SK-N-SH (cell line): Measurements from ENCODE around the gene PTPN4.

Experiments used
- CTCF ChIP-seq: fragments of 200-600 bp; sonication (generic); IDR thresholded peaks from 2 replicates; pipeline ENCODE4 v1.6.1; 2017; ENCODE audit warnings: antibody characterized with exemption, mild to moderate bottlenecking, moderate library complexity
- GABPA ChIP-seq: IDR thresholded peaks from 2 replicates; pipeline ENCODE4 v1.4.0; 2012; ENCODE audit warnings: low read depth, mild to moderate bottlenecking
- JUND ChIP-seq: IDR thresholded peaks from 2 replicates; pipeline ENCODE4 v1.4.0; 2012
- MEF2A ChIP-seq: IDR thresholded peaks from 2 replicates; pipeline ENCODE4 v1.4.0; 2012; ENCODE audit warnings: low read depth, borderline replicate concordance
- NRF1 ChIP-seq: IDR thresholded peaks from 2 replicates; pipeline ENCODE4 v1.6.1; 2012; ENCODE audit warnings: low read depth, mild to moderate bottlenecking, low read length
- POLR2AphosphoS5 ChIP-seq: IDR thresholded peaks from 2 replicates; pipeline ENCODE4 v1.6.1; 2012; ENCODE audit warnings: low read depth, low read length
- SMC3 ChIP-seq: IDR thresholded peaks from 2 replicates; pipeline ENCODE4 v1.6.1; 2012; ENCODE audit warnings: low read depth, low read length, improper control_type of control experiment
- TAF1 ChIP-seq: IDR thresholded peaks from 2 replicates; pipeline ENCODE4 v1.6.1; 2012; ENCODE audit warnings: low read depth, mild to moderate bottlenecking, low read length, moderate library complexity, borderline replicate concordance
- TF ChIP-seq, protein P1 (sequence below): IDR thresholded peaks from 2 replicates; pipeline ENCODE4 v1.4.0; 2012; ENCODE audit warnings: low read depth, borderline replicate concordance

- TF ChIP-seq POLR2AphosphoS5: no peak
- TF ChIP-seq CTCF: no peak
- TF ChIP-seq MEF2A: no peak
- TF ChIP-seq, protein P1, sequence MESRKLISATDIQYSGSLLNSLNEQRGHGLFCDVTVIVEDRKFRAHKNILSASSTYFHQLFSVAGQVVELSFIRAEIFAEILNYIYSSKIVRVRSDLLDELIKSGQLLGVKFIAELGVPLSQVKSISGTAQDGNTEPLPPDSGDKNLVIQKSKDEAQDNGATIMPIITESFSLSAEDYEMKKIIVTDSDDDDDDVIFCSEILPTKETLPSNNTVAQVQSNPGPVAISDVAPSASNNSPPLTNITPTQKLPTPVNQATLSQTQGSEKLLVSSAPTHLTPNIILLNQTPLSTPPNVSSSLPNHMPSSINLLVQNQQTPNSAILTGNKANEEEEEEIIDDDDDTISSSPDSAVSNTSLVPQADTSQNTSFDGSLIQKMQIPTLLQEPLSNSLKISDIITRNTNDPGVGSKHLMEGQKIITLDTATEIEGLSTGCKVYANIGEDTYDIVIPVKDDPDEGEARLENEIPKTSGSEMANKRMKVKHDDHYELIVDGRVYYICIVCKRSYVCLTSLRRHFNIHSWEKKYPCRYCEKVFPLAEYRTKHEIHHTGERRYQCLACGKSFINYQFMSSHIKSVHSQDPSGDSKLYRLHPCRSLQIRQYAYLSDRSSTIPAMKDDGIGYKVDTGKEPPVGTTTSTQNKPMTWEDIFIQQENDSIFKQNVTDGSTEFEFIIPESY: no peak
- no peak for TF ChIP-seq JUND
- TF ChIP-seq GABPA: no peak
- no peak for TF ChIP-seq SMC3
- no peak for TF ChIP-seq NRF1
- no peak for TF ChIP-seq TAF1
These were observed 31.3 kb upstream of the PTPN4 start for GRCh38 chr2:119728421-119728820.
